HG03066 (cell line): ENCODE measurements around the gene NPSR1.

Experiments used
- ATAC-seq: cut with Tn5 transposase; IDR thresholded peaks from one replicate; pipeline ENCODE4 v1.9.1; 2021; ENCODE audit warnings: low read depth; ENCODE audit not compliant: unreplicated experiment

Gene NPSR1

DNA sequence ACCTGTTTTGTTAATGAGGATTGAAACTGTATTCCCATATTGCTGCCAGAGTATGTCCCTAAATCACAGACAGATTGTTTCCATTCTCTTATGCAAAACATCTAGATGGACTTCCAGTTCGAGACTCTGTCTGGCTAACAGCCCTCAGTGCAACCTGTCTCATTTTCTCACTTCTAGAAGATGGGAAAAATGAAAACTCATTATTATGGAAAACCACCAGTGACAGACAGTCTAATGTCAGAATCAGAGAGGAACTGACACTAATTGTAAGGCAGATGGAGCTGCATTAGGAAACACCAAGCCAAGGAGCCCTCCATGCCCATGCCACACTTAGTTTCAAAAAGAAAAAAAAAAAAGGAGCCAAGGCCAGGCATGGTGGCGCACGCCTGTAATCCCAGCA lies 61.6 kb downstream of the NPSR1 start:
- ATAC-seq = no peak

DNA sequence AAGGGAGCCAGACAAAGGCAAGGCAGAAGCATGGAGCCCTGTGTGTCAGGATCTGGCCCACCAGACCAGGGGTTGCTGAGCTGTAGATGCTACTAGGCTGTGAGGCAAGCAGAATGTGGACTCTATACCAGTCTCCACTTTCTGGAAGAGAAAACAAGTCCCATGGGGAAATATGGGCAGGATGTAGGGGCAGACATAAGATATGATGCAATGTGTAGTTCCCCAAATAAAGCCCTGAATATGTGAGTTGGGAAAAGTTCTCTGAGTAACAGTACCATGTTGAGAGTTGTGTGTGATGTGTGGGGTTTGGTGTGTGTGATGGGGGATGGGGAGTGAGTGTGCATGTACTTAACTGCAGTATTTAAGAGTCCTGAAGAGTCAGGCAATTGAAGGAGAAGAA lies 62.3 kb downstream of the NPSR1 start:
- no peak for ATAC-seq

DNA sequence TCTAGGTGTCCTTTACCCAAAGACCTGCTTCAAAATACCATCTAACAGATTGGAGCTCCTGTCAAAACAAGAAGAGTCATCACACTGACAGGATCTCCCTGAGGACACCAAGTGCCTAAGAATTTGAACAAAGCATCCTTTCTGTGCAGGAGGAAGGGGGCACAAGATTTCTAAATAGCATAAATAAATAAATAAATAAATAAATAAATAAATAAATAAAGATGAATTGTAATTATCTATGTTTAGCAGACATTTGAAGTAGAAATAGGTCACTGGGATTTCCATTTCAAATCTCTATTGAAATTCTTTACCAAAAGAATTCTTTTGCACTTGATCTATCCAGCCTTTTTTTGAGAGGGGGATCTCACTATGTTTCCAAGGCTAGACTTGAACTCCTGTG lies 65.3 kb downstream of the NPSR1 start:
- ATAC-seq = no peak

DNA sequence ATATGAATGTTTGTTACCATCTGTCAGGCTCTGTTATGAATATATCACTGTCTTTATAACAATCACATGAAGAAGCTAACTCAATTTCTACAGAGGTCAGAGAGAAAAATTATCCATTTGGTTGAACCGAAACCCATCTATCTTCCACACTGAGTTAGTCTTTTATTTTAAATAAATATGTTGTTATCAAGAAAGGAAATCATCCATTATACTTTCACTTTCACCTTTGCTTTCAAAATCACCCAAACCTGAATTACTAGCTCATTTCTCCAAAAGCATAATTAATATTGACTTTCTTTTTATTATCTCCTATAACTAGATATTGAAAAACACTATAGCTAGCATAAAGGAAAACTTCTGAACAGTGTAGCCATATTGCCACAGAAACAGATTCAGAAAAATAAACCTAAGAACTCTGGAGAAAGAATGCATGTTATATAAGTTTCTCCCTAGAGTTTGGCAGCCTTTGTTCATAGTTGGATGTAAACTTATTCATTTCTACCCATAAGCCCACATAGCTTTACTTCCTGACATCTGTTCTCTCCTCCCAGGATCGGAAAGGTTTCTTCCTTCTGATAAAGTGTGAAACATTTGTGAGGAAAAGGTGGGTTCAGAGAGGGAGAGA lies 66.0 kb downstream of the NPSR1 start:
- no peak for ATAC-seq

DNA sequence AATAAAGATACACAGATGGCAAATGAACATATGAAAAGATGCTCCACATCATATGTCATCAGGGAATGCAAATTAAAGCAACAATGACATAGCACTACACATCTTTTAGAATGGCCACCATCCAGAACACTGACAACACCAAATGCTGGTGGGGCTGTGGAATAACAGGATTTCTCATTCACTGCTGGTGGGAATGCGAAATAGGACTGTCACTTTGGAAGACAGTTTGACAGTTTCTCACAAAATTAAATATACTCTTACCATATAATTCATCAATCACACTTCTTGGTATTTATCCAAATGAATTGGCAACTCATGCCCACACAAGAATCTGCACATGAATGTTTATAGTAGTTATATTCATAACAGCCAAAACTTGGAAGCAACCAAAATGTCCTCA lies 68.2 kb downstream of the NPSR1 start:
- ATAC-seq = no peak

DNA sequence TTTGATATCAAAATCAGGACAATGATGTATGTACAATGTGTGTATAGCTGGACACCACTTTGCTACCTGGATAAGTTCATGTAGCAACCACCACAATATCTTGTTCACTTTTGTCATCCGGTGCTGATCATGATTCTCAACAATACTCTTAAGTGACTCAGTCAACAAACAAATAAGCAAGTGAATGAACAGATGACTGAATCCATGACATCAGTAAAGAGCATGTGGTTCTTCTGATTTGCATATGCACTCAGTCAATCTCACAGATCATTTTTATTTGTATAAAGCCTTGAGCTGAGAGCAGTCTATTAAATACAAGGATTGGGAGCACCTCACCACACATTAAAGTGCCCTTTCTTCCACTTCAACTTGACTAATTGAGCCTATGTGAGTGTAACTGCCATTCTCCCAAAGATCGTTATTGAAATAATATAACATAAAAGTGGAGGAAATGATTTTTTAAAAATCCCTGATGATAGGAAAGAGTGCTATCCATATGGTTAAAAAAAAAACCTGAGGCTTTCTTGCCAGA lies 69.5 kb downstream of the NPSR1 start:
- ATAC-seq = no peak

DNA sequence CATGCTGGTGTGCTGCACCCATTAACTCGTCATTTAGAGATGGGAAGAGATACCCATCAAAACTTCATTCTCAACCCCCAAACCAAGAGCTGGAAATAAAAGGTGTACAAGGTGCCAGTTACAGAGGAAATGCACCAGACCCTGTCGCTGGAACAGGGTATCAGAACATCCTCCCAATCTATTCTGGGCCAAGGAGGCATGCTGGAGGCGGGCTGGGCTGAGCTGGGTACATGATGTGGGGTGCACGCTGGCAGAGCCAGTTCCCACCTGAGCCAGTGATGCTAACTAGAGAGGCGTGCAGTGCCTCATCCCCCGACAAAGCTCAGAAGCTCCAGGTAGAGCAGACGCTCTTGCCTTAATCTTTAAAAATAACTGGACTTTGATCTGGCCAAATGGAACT lies 70.1 kb downstream of the NPSR1 start:
- no peak for ATAC-seq

DNA sequence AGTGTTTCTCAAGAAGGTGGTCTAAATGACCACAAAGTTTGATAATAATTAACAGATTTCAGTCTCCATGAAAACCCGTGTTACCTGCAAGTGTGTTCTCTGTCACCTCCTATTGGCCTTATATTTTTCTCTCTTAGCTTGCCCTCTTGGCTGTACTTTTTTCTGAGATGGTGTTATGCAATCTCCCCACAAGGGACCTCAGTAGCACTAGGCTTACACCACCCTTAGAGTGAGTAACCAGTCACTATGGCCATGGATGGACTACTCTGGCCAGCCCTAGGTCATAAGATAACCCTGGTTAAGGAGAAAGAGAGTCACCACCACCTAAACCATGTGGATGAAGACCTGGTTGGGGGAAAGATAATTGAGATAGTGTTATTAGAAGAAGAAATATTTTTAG lies 76.8 kb downstream of the NPSR1 start:
- no peak for ATAC-seq

DNA sequence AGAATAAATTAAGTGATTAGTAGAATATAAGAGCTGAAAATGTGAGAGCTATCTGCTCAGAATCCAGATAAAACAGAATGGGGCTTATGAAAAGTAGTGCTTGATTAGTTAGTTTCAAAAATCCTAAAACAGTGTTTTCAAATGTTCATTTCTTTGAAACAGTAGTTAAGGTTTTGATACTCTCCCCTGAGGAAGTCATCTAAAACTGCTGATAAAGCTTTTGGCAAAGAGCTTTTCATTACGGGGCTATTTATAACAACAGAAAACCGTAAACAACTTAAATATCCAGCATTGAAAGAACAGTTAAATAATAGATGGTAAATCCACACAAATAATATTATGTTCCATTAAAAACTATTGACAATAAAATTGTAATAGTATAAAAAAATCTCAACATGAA lies 77.5 kb downstream of the NPSR1 start:
- no peak for ATAC-seq

DNA sequence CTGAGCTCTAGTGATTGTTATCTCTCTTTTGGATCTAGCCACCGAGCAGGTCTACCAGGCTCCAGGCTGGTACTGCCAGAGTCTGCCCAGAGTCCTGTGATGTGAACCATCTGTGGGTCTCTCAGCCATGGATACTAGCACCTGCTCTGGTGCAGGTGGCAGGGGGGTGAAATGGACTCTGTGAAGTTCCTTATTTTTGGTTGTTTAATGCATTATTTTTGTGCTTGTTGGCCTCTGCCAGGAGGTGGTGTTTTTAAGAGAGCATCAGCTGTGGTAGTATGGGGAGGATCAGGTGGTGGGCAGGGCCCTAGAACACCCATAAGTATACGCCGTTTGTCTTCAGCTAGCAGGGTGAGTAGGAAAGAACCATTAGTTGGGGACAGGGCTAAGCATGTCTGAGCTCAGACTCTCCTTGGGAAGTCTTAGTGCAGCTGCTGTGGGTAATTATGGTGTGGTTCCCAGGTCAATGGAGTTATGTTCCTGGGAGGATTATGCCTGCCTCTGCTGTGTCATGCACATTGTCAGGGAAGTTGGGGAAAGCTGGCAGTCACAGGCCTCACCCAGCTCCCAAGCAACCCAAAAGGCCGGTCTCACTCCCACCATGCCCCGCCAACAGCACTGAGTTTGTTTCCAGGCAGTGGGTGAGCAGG lies 81.8 kb downstream of the NPSR1 start:
- ATAC-seq = no peak

DNA sequence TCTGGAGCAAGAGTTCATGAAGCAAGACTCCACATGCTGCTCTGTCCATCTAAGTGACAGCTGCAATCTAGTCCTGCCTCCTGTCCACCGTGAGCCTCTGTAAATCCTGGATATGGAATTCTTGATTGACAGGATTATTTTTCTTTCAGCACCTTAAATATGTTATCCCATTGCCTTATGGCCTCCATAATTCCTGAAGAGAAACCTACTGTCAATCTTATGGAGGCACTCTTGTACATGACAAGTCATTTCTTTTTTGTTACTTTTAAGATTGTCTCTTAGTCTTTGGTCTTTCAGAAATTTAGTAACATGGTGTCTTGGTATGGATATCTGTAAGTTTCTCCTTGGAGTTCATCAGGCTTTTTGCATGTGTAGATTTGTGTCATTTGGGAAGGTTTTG lies 82.8 kb downstream of the NPSR1 start:
- ATAC-seq = no peak

DNA sequence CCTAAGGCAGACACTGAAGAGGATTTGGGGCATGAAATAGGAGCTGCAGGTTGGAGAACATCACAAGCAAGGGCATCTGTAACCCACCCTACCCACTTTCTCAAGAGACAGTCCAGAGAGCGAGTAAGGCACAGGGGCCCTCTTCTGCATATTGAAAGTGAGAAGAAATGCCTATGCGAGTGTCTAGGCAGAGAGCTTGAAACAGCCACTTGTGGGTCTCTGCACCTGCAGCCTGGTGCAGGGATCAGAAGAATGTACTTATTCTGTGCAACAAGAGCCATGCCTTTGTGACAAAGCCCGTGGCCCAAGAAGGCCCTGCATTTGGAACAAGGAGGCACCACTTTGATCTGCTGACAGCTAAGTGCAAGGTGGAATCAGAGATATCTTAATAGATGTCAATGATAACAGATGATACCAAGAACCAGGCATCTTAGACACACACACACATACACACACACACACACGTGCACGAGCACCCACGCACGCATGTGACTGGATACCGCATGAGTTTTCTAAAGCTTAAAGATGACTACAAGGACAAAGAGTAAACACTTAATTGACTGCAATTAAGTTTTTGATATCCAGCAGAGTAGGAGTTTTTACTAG lies 89.3 kb downstream of the NPSR1 start:
- ATAC-seq = no peak

DNA sequence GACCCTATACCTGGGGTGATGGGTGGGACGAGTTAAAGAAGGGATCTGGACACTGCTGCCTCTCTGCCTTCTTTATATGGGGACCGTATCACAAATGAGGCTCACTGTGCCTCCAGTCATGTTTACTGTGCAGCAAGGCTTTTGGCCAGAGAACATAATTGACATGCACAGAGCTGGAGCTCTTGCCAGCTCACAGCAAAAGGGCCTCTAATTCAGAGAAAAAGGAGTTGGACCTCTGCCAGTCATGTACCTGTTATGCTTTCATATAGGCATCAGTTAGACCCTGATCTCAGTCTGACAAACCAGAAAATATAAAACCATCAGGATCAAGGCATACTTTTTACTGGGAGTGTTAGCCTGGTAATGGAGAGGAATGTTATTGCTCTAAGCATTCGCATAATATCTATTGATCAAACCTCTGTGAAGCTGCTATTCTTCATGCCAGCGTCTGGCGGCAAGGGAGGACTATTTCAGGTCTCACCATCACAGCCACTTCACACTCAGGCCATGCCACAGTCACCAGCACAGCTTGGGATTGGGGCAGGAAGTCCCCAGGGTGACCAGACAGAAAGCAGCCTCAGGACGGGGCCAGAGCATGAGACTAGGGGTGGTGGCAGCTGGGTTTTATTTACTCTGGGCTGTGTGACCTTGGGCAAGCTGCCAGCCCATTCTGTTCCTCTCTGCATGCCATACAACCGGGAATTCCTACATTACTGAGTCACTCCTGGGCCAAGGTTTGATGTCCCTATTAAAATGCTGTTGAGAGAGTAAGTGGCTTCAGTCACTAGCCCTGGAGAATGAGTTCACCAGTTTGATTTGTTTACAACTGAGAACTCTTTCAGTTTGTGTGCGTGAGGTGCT lies 90.1 kb downstream of the NPSR1 start:
- no peak for ATAC-seq

DNA sequence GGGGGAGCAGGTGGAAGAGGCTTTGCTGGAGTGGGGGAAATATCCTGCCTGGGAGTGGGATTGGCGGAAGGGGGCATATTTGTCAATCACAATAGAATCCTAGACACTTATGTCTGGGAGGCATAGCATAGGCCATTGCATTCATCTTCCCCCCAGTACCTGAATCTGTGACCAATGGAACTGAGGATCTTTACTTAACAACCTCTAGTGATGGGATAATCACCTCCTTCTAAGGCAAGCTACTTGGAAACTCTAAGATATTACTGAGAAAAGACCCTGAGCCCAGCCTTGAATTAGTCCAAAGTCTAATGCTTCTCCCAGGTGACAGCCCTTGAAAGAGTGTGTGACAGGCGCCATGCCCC lies 90.7 kb downstream of the NPSR1 start:
- no peak for ATAC-seq

DNA sequence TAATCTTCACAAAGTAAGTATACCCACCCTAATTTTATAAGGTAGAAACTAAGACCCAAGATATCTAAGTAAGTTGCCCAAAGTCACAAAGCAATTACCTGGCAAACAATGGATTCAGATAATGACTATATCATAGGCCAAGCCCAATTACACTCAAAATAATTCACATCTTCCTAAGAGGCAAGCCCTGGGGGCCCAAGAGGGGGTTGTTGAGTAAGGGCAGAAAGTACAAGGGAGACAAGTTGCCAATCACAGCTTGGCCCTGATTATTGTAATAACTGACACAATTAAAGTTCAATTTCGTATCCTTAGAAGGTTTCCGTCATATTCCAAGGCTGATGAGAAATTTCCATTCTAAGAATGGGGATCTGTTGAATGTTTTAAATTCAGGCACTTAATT lies 91.4 kb downstream of the NPSR1 start:
- no peak for ATAC-seq

DNA sequence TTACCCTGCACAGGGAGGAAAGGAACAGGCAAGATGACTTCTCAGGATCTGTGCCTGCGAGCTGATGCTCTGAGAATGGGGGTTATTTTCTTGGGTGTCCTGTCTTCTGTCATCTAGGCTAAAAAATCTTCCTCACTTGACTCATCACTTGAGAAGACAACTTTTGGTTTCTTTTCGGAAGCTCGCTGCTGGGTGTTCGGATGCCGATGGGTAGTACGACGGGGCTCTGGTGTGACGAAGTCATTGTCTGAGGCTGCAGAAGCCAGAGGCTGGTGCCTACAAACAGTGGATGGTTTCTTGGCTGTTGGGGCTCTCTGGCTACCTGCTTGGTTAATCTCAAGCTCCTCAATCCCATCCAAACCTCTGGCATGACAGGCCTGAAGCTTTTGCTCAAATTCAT lies 92.2 kb downstream of the NPSR1 start:
- no peak for ATAC-seq

DNA sequence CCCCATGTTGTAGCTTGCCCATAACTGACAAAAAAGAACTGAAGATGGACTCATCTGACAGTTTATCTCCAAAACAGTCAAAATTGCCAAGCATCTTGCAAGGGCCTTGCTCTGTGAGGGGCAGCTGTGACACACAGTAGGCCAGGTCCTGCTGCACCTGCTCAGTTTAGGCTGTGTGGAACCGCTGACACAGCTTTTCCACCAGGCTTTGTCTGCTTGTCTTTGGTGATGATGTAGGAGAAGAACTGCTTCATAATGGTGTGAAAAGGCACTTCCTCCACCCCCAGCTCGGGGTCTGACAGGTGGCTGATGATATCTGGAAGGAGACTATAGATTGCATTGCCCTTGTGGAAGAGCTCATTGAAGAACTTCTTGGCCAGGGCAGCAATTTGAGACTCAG lies 92.6 kb downstream of the NPSR1 start:
- no peak for ATAC-seq

DNA sequence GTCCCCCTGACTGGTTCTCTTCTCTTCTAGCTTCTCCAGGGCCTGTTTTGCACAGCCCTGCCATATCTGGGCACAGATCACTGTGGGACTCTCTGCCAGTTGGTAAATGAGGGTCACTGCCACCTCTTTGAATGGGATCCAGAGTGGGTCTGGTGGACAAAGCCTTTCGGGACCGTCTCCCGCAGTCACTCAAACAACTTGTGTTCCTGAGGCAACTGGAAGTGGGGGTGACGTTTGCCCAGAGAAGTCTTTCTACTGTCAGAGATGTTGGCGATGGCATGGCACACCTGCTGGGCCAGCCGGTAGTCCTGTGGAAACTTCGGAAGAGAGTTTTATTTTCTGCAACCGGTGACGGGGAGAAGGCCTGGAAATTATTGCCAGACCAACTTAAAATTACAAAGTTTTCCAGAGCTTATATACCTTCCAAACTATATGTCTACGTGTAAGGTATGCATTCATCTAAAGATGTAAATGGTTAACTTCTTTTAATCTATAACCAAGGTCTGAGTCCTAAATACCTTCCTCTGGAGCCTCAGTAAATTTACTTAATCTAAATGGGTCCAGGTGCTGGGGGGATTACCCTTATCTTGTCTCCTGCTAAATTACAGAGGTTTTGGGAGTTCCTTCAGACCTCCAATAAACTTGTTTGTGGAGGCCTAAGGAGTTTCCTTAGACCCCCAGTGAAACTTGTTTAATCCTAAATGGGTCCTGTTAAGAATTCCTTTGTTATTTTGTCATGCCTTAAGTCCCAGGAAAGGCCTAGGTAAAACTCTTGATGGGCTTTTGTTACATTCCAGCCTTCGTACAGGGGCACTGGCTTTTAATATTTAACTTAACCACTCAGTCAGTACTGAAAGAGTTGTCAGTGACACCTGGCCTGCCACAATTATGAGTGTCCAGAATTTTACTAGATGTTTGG lies 94.0 kb downstream of the NPSR1 start:
- ATAC-seq = no peak

DNA sequence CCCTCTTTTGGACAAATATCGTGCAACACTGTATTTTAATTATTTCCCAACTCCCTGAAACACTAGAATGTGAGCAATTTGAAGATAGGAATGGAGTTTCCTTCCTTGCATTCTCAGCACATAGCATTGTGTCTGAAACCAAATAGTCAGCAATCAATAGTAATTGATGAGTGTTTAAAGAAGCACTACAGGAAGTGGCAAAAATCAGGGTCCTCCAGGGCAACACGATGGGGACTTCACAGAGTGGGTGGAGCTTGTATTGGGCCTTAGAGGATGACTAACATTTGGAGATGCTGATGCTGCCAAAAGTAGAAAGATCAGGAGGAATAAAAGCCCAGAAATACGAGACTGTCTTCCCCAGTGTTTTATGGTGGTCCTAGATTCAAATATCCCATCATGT lies 94.9 kb downstream of the NPSR1 start:
- no peak for ATAC-seq

DNA sequence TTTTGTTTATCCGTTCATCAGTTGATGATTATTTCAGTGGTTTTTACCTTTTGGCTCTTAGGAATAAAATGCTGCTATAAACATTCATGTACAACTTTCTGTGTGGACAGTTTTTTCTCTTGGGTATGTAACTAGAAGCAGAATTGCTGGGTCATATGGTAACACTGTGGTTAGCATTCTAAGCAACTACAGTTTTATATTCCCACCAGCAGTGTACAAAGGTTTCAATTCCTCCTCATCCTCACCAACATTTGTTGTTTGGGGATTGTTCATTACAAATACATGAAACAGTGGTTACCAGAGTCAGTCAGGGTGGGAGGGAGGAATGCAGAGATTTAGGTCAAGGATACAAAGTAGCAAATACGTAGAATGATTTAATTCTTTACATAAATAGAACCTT lies 97.0 kb downstream of the NPSR1 start:
- peak; percentile 35 for ATAC-seq
